Neutrophil (primary cell): ENCODE results near the gene TMED8.

Experiments
- H3K27ac ChIP-seq: fragments of 200-600 bp; sonication (generic); 2 replicates; pipeline ENCODE4 v1.5.1; 2016; ENCODE audit warnings: mild to moderate bottlenecking, moderate library complexity
- H3K27me3 ChIP-seq: fragments of 200-600 bp; sonication (generic); 2 replicates; pipeline ENCODE4 v1.6.0; 2016; ENCODE audit warnings: mild to moderate bottlenecking
- H3K36me3 ChIP-seq: fragments of 200-600 bp; sonication (generic); 2 replicates; pipeline ENCODE4 v1.5.1; 2017
- H3K4me1 ChIP-seq, 2 experiments: fragments of 200-600 bp in 1 of 2; sonication (generic) in 1 of 2; 1 replicate in 1 of 2; 2 replicates in 1 of 2; pipeline versions ENCODE4 v1.5.1 to v1.6.1; 2013 to 2016; ENCODE audit warnings: low read depth in 1 of 2, low read length in 1 of 2, mild to moderate bottlenecking in 1 of 2, moderate library complexity in 1 of 2; ENCODE audit not compliant: control insufficient read depth in 1 of 2, insufficient read depth in 1 of 2
- H3K4me3 ChIP-seq, 2 experiments: fragments of 200-600 bp in 1 of 2; sonication (generic) in 1 of 2; 1 replicate in 1 of 2; 2 replicates in 1 of 2; pipeline ENCODE4 v1.5.1; 2013 to 2016; ENCODE audit warnings: low read depth in 1 of 2, low read length in 1 of 2, mild to moderate bottlenecking in 1 of 2, moderate library complexity in 1 of 2
- H3K9me3 ChIP-seq: fragments of 200-600 bp; sonication (generic); 2 replicates; pipeline ENCODE4 v1.5.1; 2016
- CTCF ChIP-seq: fragments of 200-600 bp; sonication (generic); IDR thresholded peaks from 2 replicates; pipeline ENCODE4 v1.5.1; 2016; ENCODE audit warnings: antibody characterized with exemption

Gene TMED8

GRCh38 chr14:77316195-77316505 is 60.7 kb downstream of the TMED8 start:
- H3K4me1 ChIP-seq, result peaks cover 8 to 10% of the 10 kb centered on the region in 2 experiments
- no peak overlapping the region for H3K4me3 ChIP-seq
- H3K27me3 ChIP-seq, result no peaks in the 10 kb centered on the region
- no peak overlapping the region for H3K27ac ChIP-seq
- no peaks in the 10 kb centered on the region for H3K36me3 ChIP-seq
- no peak for TF ChIP-seq CTCF
- no peaks in the 10 kb centered on the region for H3K9me3 ChIP-seq

- no peak for TF ChIP-seq CTCF
Observed at GRCh38 chr14:77314539-77315457, 62.1 kb downstream of the TMED8 start.

GRCh38 chr14:77314043-77314442 is 62.9 kb downstream of the TMED8 start:
- H3K27me3 ChIP-seq, result no peaks in the 10 kb centered on the region
- H3K36me3 ChIP-seq, result no peaks in the 10 kb centered on the region
- no peak overlapping the region for H3K4me3 ChIP-seq
- H3K9me3 ChIP-seq, result no peaks in the 10 kb centered on the region
- H3K27ac ChIP-seq, result no peak overlapping the region
- no peak for TF ChIP-seq CTCF
- H3K4me1 ChIP-seq, result peaks cover 9 to 15% of the 10 kb centered on the region in 2 experiments

More at GRCh38 chr14:77314539-77315457, 62.1 kb downstream of the TMED8 start:
- peaks cover 6 to 10% of the 10 kb centered on the region in 2 experiments for H3K4me1 ChIP-seq
- H3K27me3 ChIP-seq, result no peaks in the 10 kb centered on the region
- H3K9me3 ChIP-seq, result no peaks in the 10 kb centered on the region
- H3K4me3 ChIP-seq, result no peak overlapping the region
- H3K36me3 ChIP-seq, result no peaks in the 10 kb centered on the region
- H3K27ac ChIP-seq, result no peak overlapping the region

- Histone ChIP-seq H3K9me3 (no peaks in the 10 kb centered on the region), H3K36me3 (no peaks in the 10 kb centered on the region), H3K4me1 (peaks cover 14 to 22% of the 10 kb centered on the region in 2 experiments), H3K27me3 (no peaks in the 10 kb centered on the region), H3K27ac (no peak overlapping the region), H3K4me3 (no peak overlapping the region)
- TF ChIP-seq CTCF, result no peak
Observed at GRCh38 chr14:77313371-77313770, 63.5 kb downstream of the TMED8 start.

- H3K27me3 ChIP-seq, result no peaks in the 10 kb centered on the region
- H3K36me3 ChIP-seq, result no peaks in the 10 kb centered on the region
- no peaks in the 10 kb centered on the region for H3K9me3 ChIP-seq
- peaks cover 14 to 22% of the 10 kb centered on the region in 2 experiments for H3K4me1 ChIP-seq
- no peak overlapping the region for H3K27ac ChIP-seq
- no peak overlapping the region for H3K4me3 ChIP-seq
- TF ChIP-seq CTCF, result no peak
Observed at GRCh38 chr14:77311217-77311616, 65.7 kb downstream of the TMED8 start.
